NCI-H1436 (cell line): ENCODE results near the gene SLC39A9.

Experiments used
- DNase-seq: peaks from one replicate; lab custom pipeline; 2025; lab: John Stamatoyannopoulos, UW

The SLC39A9 gene

DNA sequence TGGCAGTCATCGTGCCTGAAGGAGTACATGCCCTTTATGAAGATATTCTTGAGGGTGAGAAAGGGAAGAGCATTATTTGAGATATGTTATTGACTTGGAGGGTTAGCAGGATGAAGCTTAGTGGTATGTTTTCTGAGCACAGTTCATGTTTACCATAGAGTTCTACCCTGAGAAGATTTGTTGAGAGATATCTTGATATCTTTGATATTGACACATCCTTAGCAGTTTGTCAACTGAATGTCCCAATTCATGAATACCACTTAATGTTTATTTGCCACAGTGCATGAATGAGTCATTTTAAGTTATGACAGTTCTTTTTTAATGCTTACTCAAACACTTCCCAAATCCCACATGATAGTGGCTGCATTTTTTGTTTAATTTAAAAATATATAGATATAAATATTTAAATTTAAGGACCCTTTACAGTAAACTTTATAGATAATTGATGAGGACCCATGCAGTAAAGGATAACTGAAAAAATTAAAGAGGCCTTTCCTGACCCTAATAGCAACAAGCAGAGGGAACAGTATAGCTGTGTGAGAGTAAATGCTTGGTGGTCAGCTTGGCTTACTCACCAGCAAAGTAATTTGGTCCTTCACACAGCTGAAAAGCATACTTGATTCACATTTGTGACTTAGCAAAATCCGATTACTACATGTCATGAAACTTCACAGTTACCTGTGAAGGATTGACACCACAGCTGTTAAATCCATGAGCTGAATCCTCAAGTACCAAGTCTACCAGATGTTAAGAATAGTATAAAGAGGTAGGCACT, 25.8 kb downstream of the SLC39A9 start:
- DNase-seq, result no peak

DNA sequence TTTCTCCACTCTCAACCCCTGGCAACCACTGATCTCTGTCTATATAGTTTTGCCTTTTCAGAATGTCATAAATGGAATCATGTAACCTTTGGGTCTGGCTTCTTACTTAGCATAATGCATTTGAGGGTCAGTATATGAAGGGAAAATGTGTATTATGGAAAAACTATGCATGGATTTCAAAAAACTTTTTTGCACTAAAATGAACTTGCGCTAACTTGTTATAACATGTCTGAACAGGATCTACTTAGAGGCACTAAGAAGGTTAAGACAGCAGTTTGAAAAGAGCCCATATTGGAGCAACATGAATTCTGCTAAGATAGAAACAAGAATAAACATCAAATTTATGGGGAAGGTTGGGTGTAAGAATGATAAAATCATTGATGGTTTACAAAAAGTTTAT, 29.1 kb downstream of the SLC39A9 start:
- no peak for DNase-seq

DNA sequence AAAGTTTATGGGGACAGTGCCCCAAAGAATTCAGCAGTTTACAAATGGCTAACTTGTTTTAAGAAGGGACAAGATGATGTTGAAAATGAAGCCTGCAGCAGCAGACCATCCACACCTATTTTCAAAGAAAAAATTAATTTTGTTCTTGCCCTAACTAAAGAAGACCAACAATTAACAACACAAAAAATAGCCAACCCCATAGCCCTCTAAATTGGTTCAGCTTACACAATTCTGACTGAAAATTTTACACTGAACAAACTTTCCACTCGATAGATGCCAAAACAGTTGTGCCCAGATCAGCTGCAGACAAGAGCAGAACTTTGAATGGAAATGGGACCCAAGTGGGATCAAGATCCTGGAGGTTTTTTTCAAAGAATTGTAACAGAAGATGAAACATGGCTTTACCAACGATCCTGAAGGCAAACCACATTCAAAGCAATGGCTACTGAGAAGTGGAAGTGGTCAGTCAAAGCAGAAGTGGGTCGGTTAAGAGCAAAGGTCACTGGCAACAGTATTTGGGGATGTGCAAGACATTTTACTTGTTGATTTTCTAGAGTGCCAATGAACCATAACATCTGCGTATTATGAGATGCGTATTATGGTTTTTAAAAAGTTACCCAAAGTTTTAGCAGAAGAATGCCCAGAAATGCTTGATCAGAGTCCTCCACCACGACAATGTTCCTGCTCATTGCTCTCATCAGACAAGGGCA, 30.0 kb downstream of the SLC39A9 start:
- no peak for DNase-seq

DNA sequence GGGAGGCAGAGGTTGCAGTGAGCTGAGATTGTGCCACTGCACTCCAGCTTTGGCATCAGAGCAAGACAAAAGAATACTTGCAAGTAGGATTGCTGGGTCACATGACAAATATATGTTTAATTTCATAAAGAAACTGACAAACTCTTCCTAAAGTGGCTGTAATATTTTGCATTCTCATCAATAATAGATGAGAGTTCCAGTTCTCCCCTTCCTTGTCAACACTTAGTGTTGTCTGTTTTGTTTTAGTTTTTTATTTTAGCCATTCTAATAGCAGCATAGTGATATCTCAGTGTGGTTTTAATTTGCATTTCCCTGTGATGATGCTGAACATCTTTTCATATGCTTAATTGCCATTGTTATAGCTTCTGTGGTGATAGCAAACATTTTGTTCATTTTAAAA, 31.2 kb downstream of the SLC39A9 start:
- DNase-seq, result no peak

DNA sequence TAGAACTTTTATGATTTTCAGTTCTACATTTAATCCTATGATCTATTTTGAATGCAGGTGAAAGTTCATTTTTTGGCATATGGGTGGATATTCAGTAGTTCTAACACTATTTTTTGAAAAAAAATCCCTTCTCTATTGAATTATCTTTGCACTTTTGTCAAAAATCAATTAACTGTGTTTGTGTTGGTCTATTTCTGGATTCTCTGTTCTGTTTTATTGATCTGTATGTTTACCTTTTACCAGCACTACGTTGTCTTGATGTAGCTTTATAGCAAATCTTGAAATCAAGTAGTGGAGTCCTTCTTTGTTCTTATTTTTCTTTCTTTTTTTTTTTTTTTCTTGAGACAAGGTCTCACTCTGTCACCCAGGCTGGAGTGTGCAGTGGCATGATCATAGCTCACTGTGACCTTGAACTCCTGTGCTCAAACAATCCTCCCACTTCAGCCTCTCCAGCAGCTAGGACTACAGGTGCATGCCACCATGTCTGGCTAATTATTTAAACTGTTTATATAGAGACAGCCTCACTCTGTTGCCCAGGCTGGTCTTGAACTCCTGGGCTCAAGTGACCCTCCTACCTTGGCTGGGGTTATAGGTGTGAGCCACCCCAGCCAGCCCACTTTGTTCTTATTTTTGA, 31.9 kb downstream of the SLC39A9 start:
- DNase-seq, result no peak

DNA sequence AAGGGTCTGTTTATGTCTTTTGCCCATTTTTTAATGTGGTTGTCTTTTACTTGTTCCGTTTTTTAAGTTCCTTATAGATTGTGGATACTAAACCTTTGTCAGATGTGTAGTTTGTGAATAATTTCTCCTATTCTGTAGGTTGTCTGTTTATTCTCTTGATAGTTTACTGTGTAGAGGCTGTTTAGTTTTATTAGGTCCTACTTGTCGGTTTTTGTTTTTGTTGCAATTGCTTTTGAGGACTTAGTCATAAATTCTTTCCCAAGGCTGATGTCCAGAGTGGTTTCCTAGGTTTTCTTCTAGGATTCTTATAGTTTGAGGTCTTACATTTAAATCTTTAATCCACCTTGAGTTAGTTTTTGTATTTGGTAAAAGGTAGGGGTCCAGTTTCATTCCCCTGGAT, 33.9 kb downstream of the SLC39A9 start:
- no peak for DNase-seq

DNA sequence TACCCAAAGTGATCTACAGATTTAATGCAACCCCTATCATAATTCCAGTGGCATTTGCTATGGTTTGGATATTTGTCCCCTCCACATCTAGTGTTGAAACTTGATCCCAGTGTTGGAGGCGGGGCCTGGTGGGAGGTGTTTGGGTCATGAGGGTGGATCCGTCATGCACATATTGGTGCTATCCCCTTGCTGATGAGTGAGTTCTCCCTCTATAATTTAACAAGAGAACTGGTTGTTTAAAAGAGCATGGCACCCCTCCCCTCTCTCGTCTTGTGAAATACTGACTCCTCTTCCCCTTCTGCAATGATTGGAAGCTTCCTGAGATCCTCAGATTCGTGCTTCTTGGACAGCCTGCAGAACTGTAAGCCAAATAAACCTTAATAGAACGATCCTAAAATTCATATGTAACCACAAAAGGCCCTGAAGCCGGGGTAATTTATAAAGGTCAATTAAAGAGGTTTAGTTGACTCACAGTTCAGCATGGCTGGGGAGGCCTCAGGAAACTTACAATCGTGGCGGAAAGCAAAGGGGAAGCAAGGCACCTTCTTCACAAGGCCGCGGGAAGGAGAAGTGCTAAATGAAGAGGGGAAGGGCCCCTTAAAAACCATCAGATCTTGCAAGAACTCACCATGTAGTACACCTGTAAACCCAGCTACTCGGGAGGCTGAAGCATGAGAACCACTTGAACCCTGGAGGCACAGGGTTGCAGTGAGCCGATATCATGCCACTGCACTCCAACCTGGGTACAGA, 41.2 kb downstream of the SLC39A9 start:
- no peak for DNase-seq

DNA sequence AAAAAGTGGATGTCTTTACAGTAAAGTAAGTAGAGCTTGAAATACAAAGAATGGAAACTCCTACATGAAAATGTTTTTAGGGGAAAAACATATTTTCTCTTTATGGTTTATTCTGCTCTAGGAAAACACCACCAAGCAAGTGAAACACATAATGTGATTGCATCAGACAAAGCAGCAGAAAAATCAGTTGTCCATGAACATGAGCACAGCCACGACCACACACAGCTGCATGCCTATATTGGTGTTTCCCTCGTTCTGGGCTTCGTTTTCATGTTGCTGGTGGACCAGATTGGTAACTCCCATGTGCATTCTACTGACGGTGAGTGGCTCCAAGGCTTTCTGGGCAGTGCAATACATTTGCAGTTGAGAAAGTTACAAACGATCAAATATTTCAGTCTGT, 43.5 kb downstream of the SLC39A9 start:
- no peak for DNase-seq

DNA sequence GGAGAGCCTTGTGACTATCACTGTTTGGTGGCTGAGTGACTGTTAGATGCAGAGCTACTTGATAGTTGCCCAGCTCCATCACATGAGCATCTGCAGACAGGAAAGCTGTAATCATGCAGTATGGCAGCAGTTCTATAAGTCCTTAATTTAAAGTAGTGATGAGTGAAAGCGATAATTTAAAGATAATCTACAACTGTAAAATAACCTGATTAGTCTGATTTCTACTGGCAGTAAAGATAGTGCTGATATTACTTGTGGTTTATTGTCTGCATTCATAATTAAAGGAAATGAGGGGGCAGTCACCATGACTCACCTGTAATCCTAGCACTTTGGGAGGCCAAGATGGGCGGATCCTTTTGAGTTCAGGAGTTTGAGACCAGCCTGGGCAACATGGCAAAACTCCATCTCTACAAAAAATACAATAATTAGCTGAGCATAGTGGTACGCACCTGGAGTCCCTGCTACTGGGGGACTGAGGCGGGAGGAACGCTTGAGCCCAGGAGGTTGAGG, 44.9 kb downstream of the SLC39A9 start:
- DNase-seq, result no peak

DNA sequence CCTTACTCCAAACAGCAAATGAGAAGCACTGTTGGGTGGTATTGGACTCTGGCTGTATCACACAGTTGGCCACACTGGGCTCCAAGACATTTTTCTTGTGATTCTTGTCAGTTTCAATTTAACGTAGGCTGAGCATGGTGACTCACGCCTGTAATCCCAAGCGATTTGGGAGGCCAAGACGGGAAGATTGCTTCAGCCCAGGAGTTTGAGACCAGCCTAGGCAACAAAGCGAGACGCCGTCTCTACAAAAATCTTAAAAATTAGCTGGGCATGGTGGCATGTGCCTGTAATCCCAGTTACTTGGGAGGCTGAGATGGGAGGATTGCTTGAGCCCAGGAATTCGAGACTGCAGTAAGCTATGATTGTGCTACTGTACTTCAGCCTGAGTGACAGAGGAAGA, 50.7 kb downstream of the SLC39A9 start:
- DNase-seq, result no peak

DNA sequence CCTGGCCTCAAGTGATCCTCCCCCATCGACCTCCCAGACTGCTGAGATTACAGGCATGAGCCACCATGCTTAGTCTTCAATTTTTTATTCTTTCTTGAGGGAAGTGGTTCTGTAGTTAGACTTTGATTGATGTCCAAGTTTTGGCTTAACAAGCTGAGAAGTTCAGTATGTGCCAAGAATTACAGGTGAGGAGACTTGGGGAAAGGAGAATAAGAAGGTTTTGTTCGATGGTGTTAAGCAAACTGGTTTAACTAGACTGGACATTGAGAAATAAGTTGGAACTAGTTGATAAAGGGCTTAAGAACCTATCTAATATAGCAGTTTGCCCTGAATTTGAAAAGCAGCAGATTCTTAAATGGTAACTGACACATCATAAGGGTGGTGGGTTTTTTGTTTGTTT, 53.4 kb downstream of the SLC39A9 start:
- no peak for DNase-seq

DNA sequence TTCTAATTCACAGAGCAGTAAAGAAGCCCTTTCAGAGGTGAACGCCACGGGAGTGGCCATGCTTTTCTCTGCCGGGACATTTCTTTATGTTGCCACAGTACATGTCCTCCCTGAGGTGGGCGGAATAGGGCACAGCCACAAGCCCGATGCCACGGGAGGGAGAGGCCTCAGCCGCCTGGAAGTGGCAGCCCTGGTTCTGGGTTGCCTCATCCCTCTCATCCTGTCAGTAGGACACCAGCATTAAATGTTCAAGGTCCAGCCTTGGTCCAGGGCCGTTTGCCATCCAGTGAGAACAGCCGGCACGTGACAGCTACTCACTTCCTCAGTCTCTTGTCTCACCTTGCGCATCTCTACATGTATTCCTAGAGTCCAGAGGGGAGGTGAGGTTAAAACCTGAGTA, 59.9 kb downstream of the SLC39A9 start:
- DNase-seq, result no peak

DNA sequence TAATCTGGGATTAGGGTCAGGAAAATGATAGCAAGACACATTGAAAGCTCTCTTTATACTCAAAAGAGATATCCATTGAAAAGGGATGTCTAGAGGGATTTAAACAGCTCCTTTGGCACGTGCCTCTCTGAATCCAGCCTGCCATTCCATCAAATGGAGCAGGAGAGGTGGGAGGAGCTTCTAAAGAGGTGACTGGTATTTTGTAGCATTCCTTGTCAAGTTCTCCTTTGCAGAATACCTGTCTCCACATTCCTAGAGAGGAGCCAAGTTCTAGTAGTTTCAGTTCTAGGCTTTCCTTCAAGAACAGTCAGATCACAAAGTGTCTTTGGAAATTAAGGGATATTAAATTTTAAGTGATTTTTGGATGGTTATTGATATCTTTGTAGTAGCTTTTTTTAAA, 60.6 kb downstream of the SLC39A9 start:
- DNase-seq, result no peak

DNA sequence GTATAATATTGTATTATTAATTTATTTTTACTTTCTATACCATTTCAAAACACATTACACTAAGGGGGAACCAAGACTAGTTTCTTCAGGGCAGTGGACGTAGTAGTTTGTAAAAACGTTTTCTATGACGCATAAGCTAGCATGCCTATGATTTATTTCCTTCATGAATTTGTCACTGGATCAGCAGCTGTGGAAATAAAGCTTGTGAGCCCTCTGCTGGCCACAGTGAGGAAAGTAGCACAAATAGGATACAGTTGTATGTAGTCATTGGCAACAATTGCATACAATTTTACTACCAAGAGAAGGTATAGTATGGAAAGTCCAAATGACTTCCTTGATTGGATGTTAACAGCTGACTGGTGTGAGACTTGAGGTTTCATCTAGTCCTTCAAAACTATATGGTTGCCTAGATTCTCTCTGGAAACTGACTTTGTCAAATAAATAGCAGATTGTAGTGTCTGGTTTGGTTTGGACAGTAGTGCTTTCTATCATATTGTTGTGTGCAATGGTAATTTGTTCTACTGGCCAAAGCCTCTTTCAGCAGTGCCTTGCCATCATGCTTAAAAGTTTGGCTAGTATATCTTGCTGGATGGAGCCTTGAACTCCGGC, 61.7 kb downstream of the SLC39A9 start:
- DNase-seq, result peak; percentile 70

DNA sequence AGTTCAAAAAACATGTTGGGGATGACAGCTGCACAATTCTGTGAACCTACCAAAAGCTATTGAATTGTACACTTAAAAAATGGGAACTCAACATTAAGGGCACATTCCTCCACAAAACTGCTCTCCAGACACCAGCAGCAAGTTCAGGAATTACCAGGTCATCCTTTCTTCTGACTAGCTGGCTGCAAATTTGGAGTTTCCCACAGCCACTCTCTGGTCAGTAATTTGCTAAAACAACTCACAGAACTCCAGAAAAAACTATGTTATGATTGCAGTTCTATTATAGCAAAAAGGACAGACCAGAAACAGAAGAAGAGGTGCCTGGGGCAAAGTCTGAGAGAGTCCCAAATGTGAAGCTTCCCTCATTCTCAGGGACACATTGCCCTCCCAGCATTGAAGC, 65.9 kb downstream of the SLC39A9 start:
- DNase-seq, result no peak

DNA sequence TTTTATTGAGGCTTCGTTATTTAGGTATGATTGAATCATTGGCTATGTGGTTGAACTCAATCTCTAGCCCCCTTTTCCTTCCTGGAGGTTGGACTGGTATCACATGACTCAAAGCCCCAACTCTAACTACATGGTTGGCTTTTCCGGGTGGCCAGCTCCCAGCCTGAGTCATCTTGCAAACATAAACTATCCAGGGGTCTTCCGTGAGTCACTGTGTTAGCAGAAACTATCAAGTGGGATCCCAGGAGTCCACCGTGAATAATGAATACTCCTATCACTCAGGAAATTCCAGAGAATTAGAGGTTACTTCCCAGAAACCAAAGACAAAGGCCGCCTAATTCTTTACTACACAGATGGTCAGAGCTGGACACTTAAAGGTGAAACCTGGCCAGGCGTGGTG, 66.3 kb downstream of the SLC39A9 start:
- no peak for DNase-seq

DNA sequence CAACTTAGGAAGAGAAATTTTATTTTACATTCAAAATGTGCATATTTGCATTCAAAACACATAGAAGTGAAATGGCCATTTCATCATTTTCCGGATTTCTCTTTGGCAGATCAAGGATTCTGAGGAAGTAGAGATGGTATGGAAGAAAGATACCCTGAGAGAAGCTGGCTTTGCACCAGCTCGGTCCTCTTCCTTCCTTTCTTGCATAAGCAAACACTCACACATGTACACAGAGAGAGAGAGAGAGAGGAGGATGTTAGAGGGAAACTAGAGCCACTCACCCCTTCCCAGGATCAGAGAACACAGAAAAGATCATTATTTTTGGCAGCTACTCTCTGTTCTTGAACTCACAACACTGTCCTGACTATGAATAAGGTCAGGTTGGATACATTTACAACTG, 70.5 kb downstream of the SLC39A9 start:
- no peak for DNase-seq

DNA sequence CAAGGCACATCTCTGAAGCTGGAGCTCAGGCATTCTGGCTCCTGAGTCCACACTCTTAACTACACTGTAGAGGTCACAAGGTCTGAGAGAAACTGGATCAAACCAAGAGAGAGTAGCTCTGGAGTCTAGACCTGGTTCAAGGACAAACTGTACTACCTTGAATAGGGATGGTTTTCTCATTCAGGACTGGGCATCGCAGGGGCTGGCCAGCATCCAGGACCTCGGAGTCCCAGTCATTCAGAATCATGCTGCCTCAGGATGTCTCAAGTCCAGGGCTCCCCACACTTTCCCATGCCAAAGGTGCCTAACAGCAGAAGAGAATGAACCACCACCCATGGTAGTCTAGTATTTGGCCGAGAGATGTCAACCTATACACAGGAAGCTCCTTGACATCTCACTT, 72.9 kb downstream of the SLC39A9 start:
- DNase-seq, result no peak

DNA sequence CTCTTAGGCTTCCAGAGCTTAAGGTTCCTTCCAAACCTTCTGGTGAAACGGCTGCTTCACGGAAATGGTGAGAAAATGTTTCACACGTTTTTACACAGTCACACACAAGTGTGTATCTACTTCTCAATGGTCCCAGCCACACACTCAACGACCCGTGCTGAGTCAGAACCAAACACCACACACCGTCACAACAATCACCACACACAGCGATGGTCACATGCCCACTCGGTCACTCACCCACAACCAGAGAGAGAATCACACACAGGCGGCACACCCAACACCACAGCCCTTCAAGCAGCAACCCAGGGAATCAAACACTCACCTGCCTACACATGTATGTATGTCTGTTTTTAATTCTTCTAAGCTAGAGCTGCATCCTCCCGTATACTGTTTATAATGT, 73.4 kb downstream of the SLC39A9 start:
- no peak for DNase-seq

DNA sequence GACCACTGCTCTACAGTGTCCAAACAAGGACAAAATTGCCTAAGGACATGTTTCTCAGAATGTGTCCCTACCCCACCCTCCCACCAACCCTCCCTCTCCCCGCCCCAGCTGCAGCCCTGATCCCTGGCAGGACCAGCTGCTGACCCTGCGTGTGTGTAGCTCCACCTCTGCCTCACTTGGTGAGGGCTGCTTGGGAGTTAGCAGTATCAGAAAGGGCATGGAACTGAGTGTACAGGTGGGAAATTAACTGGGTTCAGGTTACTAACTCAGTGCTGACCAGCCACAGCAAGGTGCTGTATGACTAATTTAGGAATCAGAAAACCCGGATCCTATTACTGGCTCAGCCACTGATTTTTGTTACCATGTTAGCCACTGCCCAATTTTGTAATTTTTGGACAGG, 74.8 kb downstream of the SLC39A9 start:
- no peak for DNase-seq

DNA sequence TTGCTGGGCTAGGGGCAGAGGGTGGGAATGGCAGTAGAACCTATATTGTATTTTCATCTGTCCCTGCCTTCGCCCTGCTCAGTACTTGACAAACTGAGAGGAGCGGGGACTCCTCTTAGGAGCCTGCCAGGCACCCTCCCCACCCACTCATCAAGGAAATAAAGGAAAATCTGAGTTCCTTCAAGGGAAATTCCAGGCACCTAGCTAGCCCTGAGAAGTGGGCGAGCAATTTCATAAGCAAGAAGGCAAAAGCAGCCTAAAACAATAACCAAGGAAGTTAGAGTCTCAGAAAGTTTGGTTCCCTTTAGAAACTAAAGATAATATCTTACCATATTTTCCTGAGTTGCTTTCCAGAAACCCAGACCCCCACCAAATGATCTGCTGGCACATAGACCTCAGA, 75.5 kb downstream of the SLC39A9 start:
- DNase-seq, result no peak
